Smooth muscle cell (in vitro differentiated cells): ENCODE measurements around the gene WDR90. TPM values are rescaled to one million over a fixed set of nuclear protein-coding genes. Genes with fewer than 3 reads are reported as not detected.
A peak's percentile ranks its signal among the peaks of the same experiment; 100 is the strongest.

Experiments used
- DNase-seq: peaks from one replicate; lab custom pipeline; 2025; ENCODE audit not compliant: unreplicated experiment; lab: John Stamatoyannopoulos, UW
- H2AFZ ChIP-seq: fragments of 200-600 bp; sonication (generic); 2 replicates; pipeline ENCODE4 v1.6.0; 2016; ENCODE audit warnings: antibody characterized with exemption, low read depth, mild to moderate bottlenecking
- H3F3A ChIP-seq: fragments of 200-600 bp; sonication (generic); 2 replicates; pipeline ENCODE4 v1.6.0; 2017; ENCODE audit warnings: antibody characterized with exemption, low read depth
- H3K27ac ChIP-seq: fragments of 200-600 bp; sonication (generic); 2 replicates; pipeline ENCODE4 v1.5.1; 2016; ENCODE audit warnings: low read depth, mild to moderate bottlenecking
- H3K27me3 ChIP-seq: fragments of 200-600 bp; sonication (generic); 2 replicates; pipeline ENCODE4 v1.6.1; 2016; ENCODE audit warnings: low read depth, mild to moderate bottlenecking
- H3K36me3 ChIP-seq: fragments of 200-600 bp; sonication (generic); 2 replicates; pipeline ENCODE4 v1.5.1; 2016; ENCODE audit warnings: low read depth
- H3K4me1 ChIP-seq: fragments of 200-600 bp; sonication (generic); 2 replicates; pipeline ENCODE4 v1.5.1; 2016; ENCODE audit warnings: low read depth
- H3K4me2 ChIP-seq: fragments of 200-600 bp; sonication (generic); 2 replicates; pipeline ENCODE4 v1.6.0; 2016; ENCODE audit warnings: mild to moderate bottlenecking
- H3K4me3 ChIP-seq: fragments of 200-600 bp; sonication (generic); 2 replicates; pipeline ENCODE4 v1.5.1; 2016; ENCODE audit warnings: mild to moderate bottlenecking
- H3K79me2 ChIP-seq: fragments of 200-600 bp; sonication (generic); 2 replicates; pipeline ENCODE4 v1.6.0; 2016; ENCODE audit warnings: low read depth, mild to moderate bottlenecking
- H3K9ac ChIP-seq: fragments of 200-600 bp; sonication (generic); 2 replicates; pipeline ENCODE4 v1.6.0; 2016; ENCODE audit warnings: low read depth
- H3K9me3 ChIP-seq: fragments of 200-600 bp; sonication (generic); replicated peaks from 2 replicates; pipeline ENCODE4 v1.5.1; 2016; ENCODE audit warnings: low read depth
- H4K20me1 ChIP-seq: fragments of 200-600 bp; sonication (generic); 2 replicates; pipeline ENCODE4 v1.6.0; 2016; ENCODE audit warnings: low read depth
- WGBS: methylation state at CpG from one replicate; pipeline ENCODE4 v1.1.7; 2016; ENCODE audit warnings: low lambda C conversion rate; 5-methylcytosine and 5-hydroxymethylcytosine counted together
- polyA plus RNA-seq: library from polyadenylated mRNA; unstranded; fragments of >200 nt; fragmentation: Nextera tagmentation; extraction: Ambion mirVana; gene quantifications from 2 replicates; pipeline ENCODE4 v1.2.1, GENCODE V29; 2016
- total RNA-seq: library from RNA; depleted of rRNA; stranded (reverse); fragments of >200 nt; gene quantifications from 2 replicates; pipeline ENCODE4 v1.2.3, GENCODE V29; 2014
- TF ChIP-seq, protein P1 (sequence below): fragments of 200-600 bp; sonication (generic); IDR thresholded peaks from 2 replicates; pipeline ENCODE4 v1.5.1; 2017; ENCODE audit warnings: borderline replicate concordance, mild to moderate bottlenecking, antibody characterized with exemption; ENCODE audit not compliant: insufficient read depth, poor library complexity, severe bottlenecking

The WDR90 gene
- total and polyA plus RNA-seq, 2 experiments from 2014 or later: 8.4 to 10.4 TPM

DNA sequence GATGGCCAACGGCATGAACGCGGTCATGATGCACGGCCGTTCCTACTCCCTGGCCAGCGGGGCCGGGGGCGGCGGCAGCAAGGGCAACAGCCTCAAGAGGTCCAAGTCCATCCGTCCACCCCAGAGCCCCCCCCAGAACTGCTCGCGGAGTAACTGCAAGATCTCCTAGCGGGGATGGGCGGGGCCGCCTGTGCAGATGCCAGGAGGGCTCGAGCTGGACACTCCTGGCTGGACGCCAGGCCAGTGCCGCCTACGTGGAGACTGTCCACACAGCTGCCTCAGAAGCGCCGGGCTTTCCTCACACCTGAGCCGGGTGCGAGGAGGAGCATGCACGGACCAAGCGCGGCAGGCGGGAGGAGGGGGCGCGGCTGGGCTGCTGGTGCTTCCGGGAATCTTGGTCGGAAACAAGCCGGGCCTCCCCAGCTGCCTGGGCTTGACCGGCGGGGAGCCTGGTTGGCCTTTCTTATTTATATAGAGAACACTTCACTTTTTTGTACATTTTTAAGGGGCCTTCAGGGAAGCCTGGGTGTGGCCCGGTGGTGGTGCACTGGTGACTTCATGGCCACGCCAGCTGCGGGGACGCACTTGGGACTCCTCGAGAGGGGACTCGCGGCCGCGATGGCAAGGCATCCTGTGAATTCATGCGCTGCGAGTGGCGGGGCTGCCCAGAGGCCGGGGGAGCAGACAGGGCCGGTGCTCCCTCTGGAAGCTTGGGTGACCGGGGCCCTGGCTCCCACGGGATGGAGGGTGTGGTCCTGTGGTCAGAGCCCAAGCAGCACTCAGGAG, 21.5 kb upstream of the WDR90 start:
- H3K4me1 ChIP-seq: peaks cover 25% of the 10 kb centered on the region
- H3K9me3 ChIP-seq: no peaks in the 10 kb centered on the region
- H3F3A ChIP-seq: peaks cover 8% of the 10 kb centered on the region
- DNase-seq: no peak
- no peaks in the 10 kb centered on the region for H3K27me3 ChIP-seq
- H3K4me3 ChIP-seq: no peak overlapping the region
- H3K4me2 ChIP-seq: peak overlapping the region; percentile 59
- H4K20me1 ChIP-seq: no peaks in the 10 kb centered on the region
- H3K9ac ChIP-seq: no peak overlapping the region
- no peaks in the 10 kb centered on the region for H3K79me2 ChIP-seq
- WGBS: 94% methylated on average over 50 of the region's 50 CpGs
- H2AFZ ChIP-seq: no peak overlapping the region
- no peaks in the 10 kb centered on the region for H3K36me3 ChIP-seq
- TF ChIP-seq, protein P1, sequence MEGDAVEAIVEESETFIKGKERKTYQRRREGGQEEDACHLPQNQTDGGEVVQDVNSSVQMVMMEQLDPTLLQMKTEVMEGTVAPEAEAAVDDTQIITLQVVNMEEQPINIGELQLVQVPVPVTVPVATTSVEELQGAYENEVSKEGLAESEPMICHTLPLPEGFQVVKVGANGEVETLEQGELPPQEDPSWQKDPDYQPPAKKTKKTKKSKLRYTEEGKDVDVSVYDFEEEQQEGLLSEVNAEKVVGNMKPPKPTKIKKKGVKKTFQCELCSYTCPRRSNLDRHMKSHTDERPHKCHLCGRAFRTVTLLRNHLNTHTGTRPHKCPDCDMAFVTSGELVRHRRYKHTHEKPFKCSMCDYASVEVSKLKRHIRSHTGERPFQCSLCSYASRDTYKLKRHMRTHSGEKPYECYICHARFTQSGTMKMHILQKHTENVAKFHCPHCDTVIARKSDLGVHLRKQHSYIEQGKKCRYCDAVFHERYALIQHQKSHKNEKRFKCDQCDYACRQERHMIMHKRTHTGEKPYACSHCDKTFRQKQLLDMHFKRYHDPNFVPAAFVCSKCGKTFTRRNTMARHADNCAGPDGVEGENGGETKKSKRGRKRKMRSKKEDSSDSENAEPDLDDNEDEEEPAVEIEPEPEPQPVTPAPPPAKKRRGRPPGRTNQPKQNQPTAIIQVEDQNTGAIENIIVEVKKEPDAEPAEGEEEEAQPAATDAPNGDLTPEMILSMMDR: no peak
- H3K27ac ChIP-seq: peak overlapping the region; percentile 96

DNA sequence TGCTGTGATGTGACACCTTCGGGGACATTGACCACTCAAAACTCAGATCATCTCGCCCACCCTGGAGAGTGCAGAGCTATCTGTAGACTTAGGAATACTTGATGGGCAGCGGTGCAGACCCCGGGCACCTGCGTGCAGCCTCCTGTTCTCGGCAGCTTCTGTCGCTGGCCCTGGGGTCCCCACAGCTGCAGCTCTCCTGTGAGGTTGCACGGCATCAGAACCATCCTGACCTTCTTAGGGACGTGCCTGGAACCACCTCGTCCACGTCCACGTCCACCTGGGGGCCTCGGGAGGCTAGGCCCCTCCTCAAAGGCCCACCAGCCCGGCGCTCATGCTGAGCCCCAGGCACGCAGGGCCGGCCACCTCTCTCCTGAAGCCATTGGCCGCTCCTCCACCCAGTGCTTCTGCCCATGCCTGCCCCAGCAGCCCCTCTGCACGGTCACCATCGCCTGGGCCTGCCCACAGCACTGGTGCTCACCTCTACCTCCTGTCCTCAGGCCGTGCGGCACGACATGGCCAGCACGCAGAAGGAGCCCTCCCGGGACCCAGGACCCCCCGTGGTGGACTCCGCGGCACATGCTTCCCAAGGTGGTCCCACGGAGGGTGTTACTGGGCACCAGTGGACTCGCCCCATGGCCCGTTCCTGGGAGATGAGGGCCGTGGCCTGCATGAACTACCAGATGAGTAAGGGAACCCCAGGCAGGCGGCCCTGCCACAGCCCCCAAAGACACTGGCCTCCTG, 20.7 kb upstream of the WDR90 start:
- Histone ChIP-seq H3K27me3 (no peaks in the 10 kb centered on the region), H3K9ac (no peak overlapping the region), H3K36me3 (no peaks in the 10 kb centered on the region), H3F3A (peaks cover 8% of the 10 kb centered on the region), H3K9me3 (no peaks in the 10 kb centered on the region), H3K27ac (no peak overlapping the region), H4K20me1 (no peaks in the 10 kb centered on the region), H2AFZ (no peak overlapping the region), H3K4me3 (no peak overlapping the region), H3K4me1 (peaks cover 25% of the 10 kb centered on the region), H3K79me2 (no peaks in the 10 kb centered on the region), H3K4me2 (no peak overlapping the region)
- WGBS: 96% methylated on average over 33 of the region's 33 CpGs
- TF ChIP-seq, protein P1: no peak
- no peak for DNase-seq

DNA sequence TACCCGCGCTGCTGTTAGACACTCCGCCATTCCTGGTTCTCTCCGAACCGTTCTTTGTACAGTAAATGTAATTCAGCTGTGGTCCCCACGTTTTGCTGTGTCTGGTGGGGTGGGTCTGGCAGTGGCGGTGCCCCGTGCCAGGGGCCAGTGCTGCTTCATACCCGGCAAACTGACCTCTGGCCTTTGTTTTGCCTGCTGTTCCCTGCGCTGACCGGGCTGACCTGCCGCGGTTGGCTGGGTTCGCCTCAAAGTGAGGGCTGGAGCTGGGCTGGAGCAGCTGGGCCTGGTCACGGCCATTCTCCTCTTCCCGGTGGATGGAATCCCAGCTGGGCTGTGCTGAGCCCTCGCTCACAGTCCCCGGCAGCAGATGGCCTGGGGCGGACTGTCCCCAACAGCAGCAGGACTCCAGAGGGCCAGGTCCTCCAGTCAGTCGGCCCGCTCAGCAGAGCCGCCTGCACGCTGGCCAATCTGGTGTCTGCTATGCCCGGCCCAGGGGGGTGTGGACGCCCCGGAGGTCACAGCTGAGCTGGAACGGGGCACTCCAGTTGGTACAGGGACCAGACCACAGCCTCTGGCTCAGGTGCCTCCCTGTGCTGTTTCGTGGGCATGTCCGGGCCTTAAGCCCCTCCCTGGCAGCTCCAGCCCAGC, 19.9 kb upstream of the WDR90 start:
- TF ChIP-seq, protein P1: no peak
- Histone ChIP-seq H3K9me3 (no peaks in the 10 kb centered on the region), H3K4me2 (peak overlapping the region; percentile 26), H4K20me1 (peaks cover 3% of the 10 kb centered on the region), H3K27ac (peak overlapping the region; percentile 15), H3F3A (peaks cover 8% of the 10 kb centered on the region), H3K9ac (no peak overlapping the region), H3K79me2 (no peaks in the 10 kb centered on the region), H3K4me1 (peaks cover 25% of the 10 kb centered on the region), H3K27me3 (no peaks in the 10 kb centered on the region), H3K4me3 (no peak overlapping the region), H2AFZ (no peak overlapping the region), H3K36me3 (no peaks in the 10 kb centered on the region)
- DNase-seq: no peak
- 68% methylated on average over 26 of the region's 29 CpGs for WGBS
